HEK293T (cell line): ENCODE results near the gene SHISA7.

Experiments
- ARNT ChIP-seq: fragments of 450-650 bp; IDR thresholded peaks from 2 replicates; pipeline ENCODE4 v1.6.1; 2017; ENCODE audit warnings: mild to moderate bottlenecking
- SP1 ChIP-seq: fragments of 450-650 bp; IDR thresholded peaks from 2 replicates; pipeline ENCODE4 v1.6.1; 2017
- SUZ12 ChIP-seq: fragments of 450-650 bp; IDR thresholded peaks from 2 replicates; pipeline ENCODE4 v1.6.1; 2016; ENCODE audit warnings: mild to moderate bottlenecking
- ZNF384 ChIP-seq: fragments of 450-650 bp; IDR thresholded peaks from 2 replicates; pipeline ENCODE4 v1.6.1; 2016

DNA sequence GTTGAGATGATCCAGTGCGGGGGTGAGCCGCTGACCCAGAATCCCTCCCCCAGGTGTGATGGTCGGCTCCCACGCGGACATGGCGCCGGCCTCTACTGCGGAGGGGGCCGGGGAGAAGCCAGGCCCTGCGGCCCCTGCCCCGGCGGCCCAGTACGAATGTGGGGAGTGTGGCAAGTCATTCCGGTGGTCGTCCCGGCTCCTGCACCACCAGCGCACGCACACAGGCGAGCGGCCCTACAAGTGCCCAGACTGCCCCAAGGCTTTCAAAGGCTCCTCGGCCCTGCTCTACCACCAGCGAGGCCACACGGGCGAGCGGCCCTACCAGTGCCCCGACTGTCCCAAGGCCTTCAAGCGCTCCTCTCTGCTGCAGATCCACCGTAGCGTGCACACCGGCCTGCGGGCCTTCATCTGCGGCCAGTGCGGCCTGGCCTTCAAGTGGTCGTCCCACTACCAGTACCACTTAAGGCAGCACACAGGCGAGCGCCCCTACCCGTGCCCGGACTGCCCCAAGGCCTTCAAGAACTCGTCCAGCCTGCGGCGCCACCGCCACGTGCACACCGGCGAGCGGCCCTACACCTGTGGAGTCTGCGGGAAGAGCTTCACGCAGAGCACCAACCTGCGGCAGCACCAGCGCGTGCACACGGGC is 38.2 kb upstream of the SHISA7 start:
- TF ChIP-seq SUZ12 (no peak), SP1 (no peak), ZNF384 (no peak), ARNT (no peak)
